Osteoblast (primary cell): Measurements from ENCODE around the gene THEM5. TPM values are rescaled to one million over a fixed set of nuclear protein-coding genes. Genes with fewer than 3 reads are reported as not detected.

Source experiments
- DNase-seq: peaks from one replicate; pipeline ENCODE4 v3.0.0; 2011; ENCODE audit warnings: low spot score, mixed read lengths; ENCODE audit not compliant: insufficient read length; ENCODE audit errors: missing footprints
- H2AFZ ChIP-seq: 2 replicates; pipeline ENCODE4 v1.6.0; 2011; ENCODE audit warnings: mild to moderate bottlenecking, low read length
- H3K27ac ChIP-seq: 2 replicates; pipeline ENCODE4 v1.5.1; 2011; ENCODE audit warnings: mild to moderate bottlenecking, low read depth, low read length, moderate library complexity
- H3K27me3 ChIP-seq: 2 replicates; pipeline ENCODE4 v1.6.0; 2012; ENCODE audit warnings: mild to moderate bottlenecking, control low read depth, inconsistent platforms, low read length, moderate library complexity; ENCODE audit not compliant: insufficient read depth
- H3K36me3 ChIP-seq: 2 replicates; pipeline ENCODE4 v1.5.1; 2011; ENCODE audit warnings: mild to moderate bottlenecking, low read length, control low read depth, moderate library complexity; ENCODE audit not compliant: insufficient read depth
- H3K4me1 ChIP-seq: 2 replicates; pipeline ENCODE4 v1.5.1; 2011; ENCODE audit warnings: mild to moderate bottlenecking, low read length, control low read depth, moderate library complexity; ENCODE audit not compliant: insufficient read depth
- H3K4me2 ChIP-seq: 2 replicates; pipeline ENCODE4 v1.6.0; 2011; ENCODE audit warnings: mild to moderate bottlenecking, low read length; ENCODE audit not compliant: insufficient read depth
- H3K4me3 ChIP-seq: fragments of 200-600 bp; sonication (generic); 3 replicates; pipeline ENCODE4 v1.5.1; 2012; ENCODE audit warnings: mild to moderate bottlenecking, low read length, inconsistent platforms; ENCODE audit not compliant: insufficient read depth
- H3K79me2 ChIP-seq: 2 replicates; pipeline ENCODE4 v1.6.0; 2012; ENCODE audit warnings: mild to moderate bottlenecking, low read length, control low read depth, inconsistent platforms; ENCODE audit not compliant: insufficient read depth
- H3K9me3 ChIP-seq: 2 replicates; pipeline ENCODE4 v1.5.1; 2011; ENCODE audit warnings: low read depth, low read length, control low read depth
- H4K20me1 ChIP-seq: 2 replicates; pipeline ENCODE4 v1.6.0; 2012; ENCODE audit warnings: mild to moderate bottlenecking, low read length, control low read depth; ENCODE audit not compliant: insufficient read depth
- total RNA-seq: library from RNA; depleted of rRNA; stranded (reverse); fragments of >200 nt; gene quantifications from 2 replicates; pipeline ENCODE4 v1.2.3, GENCODE V29; 2012
- TF ChIP-seq, protein P1 (sequence below): IDR thresholded peaks from 2 replicates; pipeline ENCODE4 v1.5.1; 2011; ENCODE audit warnings: mild to moderate bottlenecking, low read depth, low read length, moderate library complexity; ENCODE audit errors: extremely low read depth

THEM5 gene
- total RNA-seq, 1 donor = not detected

DNA sequence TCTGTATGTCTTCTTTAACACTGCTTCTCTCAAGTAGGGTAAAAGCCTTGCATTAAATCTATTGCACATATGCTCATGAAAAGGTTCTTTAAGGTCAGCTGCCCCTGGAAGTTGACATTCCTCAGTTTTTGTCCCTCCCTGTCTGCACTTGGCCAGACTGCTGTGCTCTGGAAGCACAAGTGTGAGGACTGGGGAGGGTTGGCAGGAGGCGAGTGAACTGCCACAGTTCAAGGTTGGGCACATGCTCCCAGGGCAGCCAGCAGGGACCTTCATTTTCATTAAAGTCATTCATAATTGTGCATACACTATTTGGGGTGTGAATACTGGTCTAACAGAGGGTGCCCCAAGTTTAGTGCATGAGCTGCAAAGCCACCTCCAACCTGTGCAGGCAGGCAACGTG is 10.9 kb upstream of the THEM5 start:
- H3K4me2 ChIP-seq = no peak overlapping the region
- TF ChIP-seq, protein P1, sequence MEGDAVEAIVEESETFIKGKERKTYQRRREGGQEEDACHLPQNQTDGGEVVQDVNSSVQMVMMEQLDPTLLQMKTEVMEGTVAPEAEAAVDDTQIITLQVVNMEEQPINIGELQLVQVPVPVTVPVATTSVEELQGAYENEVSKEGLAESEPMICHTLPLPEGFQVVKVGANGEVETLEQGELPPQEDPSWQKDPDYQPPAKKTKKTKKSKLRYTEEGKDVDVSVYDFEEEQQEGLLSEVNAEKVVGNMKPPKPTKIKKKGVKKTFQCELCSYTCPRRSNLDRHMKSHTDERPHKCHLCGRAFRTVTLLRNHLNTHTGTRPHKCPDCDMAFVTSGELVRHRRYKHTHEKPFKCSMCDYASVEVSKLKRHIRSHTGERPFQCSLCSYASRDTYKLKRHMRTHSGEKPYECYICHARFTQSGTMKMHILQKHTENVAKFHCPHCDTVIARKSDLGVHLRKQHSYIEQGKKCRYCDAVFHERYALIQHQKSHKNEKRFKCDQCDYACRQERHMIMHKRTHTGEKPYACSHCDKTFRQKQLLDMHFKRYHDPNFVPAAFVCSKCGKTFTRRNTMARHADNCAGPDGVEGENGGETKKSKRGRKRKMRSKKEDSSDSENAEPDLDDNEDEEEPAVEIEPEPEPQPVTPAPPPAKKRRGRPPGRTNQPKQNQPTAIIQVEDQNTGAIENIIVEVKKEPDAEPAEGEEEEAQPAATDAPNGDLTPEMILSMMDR = no peak
- no peaks in the 10 kb centered on the region for H4K20me1 ChIP-seq
- H3K9me3 ChIP-seq = no peaks in the 10 kb centered on the region
- DNase-seq = peak; percentile 37
- H3K27me3 ChIP-seq = peaks cover 5% of the 10 kb centered on the region
- H3K36me3 ChIP-seq = no peaks in the 10 kb centered on the region
- H3K79me2 ChIP-seq = no peaks in the 10 kb centered on the region
- H3K4me3 ChIP-seq = no peak overlapping the region
- H2AFZ ChIP-seq = no peak overlapping the region
- H3K27ac ChIP-seq = no peak overlapping the region
- H3K4me1 ChIP-seq = peaks cover 9% of the 10 kb centered on the region

DNA sequence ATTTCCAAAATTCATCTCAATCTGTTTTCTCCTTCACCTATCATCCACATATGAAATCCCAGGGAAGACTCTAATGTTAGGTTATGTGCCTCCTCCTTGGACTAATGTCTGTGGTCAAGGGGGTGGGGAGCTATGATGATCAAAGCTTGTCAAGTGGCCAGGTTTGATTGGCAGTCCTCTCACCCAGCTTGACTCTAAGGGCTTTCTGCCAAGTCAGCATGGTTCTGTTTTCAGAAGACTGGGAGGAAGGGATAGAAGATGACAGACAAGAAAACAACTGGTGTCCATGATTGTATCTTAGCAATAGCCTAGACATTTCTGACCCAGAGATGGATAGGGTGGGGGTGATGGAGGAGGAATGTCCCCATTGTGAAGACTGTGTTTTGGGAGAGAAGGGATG is 9.1 kb upstream of the THEM5 start:
- Histone ChIP-seq H4K20me1 (no peaks in the 10 kb centered on the region), H3K9me3 (no peaks in the 10 kb centered on the region), H3K79me2 (no peaks in the 10 kb centered on the region), H3K27me3 (peaks cover 5% of the 10 kb centered on the region), H3K4me2 (no peak overlapping the region), H3K27ac (no peak overlapping the region), H3K4me1 (no peaks in the 10 kb centered on the region), H3K4me3 (no peak overlapping the region), H3K36me3 (no peaks in the 10 kb centered on the region), H2AFZ (no peak overlapping the region)
- peak; percentile 27 for DNase-seq
- TF ChIP-seq, protein P1 = no peak

DNA sequence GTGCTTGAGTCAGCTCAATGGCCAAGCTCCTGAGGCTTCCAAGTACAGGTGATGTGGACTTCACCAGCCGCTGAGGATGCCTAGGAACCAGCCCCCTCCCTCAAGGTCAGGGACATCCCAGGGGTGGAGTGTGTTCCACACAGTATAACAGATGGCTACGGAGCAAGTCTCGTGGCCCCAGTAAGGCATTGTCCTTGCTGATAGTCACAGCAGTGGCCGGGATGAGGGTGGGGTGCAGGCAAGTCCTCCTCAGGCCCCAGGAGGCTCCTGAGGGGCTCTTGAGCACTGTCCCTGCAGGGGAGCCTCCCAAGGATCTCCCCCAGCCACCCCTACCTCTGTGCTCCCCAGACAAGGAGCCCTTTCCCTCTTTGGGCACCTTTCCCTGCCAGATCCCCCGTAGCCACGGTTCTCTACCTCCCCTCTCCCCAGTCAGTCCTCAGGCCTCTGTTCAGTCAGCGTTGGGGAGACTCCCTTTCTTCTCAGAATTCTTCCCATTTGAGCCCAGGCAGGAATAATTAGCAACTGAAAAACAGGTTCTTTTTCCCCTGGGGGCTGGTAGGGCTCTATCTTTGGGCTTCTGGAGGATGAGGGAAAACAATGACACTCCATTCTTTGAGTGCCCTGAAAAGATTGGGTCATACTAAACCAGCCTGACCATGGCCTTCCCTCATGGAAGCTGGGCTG is 7.1 kb upstream of the THEM5 start:
- H3K4me3 ChIP-seq = no peak overlapping the region
- H3K36me3 ChIP-seq = no peaks in the 10 kb centered on the region
- no peaks in the 10 kb centered on the region for H3K9me3 ChIP-seq
- peaks cover 5% of the 10 kb centered on the region for H3K27me3 ChIP-seq
- no peaks in the 10 kb centered on the region for H4K20me1 ChIP-seq
- TF ChIP-seq, protein P1 = no peak
- no peak overlapping the region for H3K27ac ChIP-seq
- H3K4me1 ChIP-seq = no peaks in the 10 kb centered on the region
- no peak overlapping the region for H3K4me2 ChIP-seq
- H3K79me2 ChIP-seq = no peaks in the 10 kb centered on the region
- H2AFZ ChIP-seq = no peak overlapping the region
- no peak for DNase-seq

DNA sequence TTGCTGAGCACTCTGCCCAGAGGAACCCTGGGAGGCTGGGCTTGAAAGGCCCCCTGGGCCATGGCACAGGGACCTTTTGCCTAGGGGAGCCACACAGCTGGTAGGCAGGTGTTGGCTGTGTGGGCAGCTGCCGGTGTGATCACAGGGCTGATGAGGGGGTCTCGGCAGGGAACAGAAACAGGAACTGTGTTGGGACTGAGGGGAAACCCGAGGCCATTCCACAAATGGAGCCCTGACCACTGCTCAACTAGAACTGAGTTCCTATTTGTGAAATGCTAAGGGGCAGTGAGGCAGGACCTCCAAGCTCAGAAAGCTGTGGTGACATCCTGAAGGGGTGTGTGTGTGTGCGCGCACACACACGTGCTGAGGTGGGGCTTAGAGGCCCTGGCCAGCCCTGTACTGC is 6.4 kb upstream of the THEM5 start:
- H3K4me3 ChIP-seq = no peak overlapping the region
- H4K20me1 ChIP-seq = no peaks in the 10 kb centered on the region
- H3K9me3 ChIP-seq = no peaks in the 10 kb centered on the region
- DNase-seq = peak; percentile 41
- H3K36me3 ChIP-seq = no peaks in the 10 kb centered on the region
- no peak overlapping the region for H2AFZ ChIP-seq
- H3K27me3 ChIP-seq = no peaks in the 10 kb centered on the region
- no peaks in the 10 kb centered on the region for H3K79me2 ChIP-seq
- TF ChIP-seq, protein P1 = no peak
- no peaks in the 10 kb centered on the region for H3K4me1 ChIP-seq
- no peak overlapping the region for H3K4me2 ChIP-seq
- H3K27ac ChIP-seq = no peak overlapping the region
